Keratinocyte (primary cell): ENCODE results near the gene DIAPH3. TPM values are rescaled to one million over a fixed set of nuclear protein-coding genes. Genes with fewer than 3 reads are reported as not detected.
"Not testable (repeated sequence)": the region's sequence is repeated elsewhere in the genome, so short reads cannot be mapped to it uniquely, and the experiment has no call there.

Source experiments
- DNase-seq: peaks from one replicate; pipeline ENCODE4 v3.0.0-alpha.2; 2011; ENCODE audit warnings: low read depth, missing footprints, low spot score
- FAIRE-seq: peaks from 2 replicates; lab custom pipeline; 2011; peaks lifted over from hg19 to GRCh38; lab: Jason Lieb, UNC
- H2AFZ ChIP-seq: 2 replicates; pipeline ENCODE4 v1.6.0; 2012; ENCODE audit warnings: low read length, control low read depth, inconsistent platforms; ENCODE audit not compliant: control insufficient read depth
- H3K27ac ChIP-seq: 2 replicates; pipeline ENCODE4 v1.5.1; 2011; ENCODE audit warnings: low read length; ENCODE audit not compliant: control insufficient read depth, insufficient read depth
- H3K27me3 ChIP-seq: 3 replicates; pipeline ENCODE4 v1.6.0; 2011; ENCODE audit warnings: low read length; ENCODE audit not compliant: control insufficient read depth, insufficient read depth; ENCODE audit errors: extremely low read depth
- H3K36me3 ChIP-seq, 2 experiments: 2 replicates in 1 of 2; 3 replicates in 1 of 2; pipeline ENCODE4 v1.5.1; 2011; ENCODE audit warnings: low read length in 2 of 2, mild to moderate bottlenecking in 1 of 2; ENCODE audit not compliant: control insufficient read depth in 2 of 2, insufficient read depth in 2 of 2; ENCODE audit errors: extremely low read depth in 1 of 2
- H3K4me1 ChIP-seq: 3 replicates; pipeline ENCODE4 v1.5.1; 2011; ENCODE audit warnings: low read length; ENCODE audit not compliant: control insufficient read depth, insufficient read depth; ENCODE audit errors: extremely low read depth
- H3K4me2 ChIP-seq: 3 replicates; pipeline ENCODE4 v1.6.0; 2011; ENCODE audit warnings: low read depth, low read length; ENCODE audit not compliant: control insufficient read depth, insufficient read depth; ENCODE audit errors: extremely low read depth
- H3K4me3 ChIP-seq, 3 experiments: fragments of 200-600 bp in 1 of 3; sonication (generic) in 1 of 3; 2 replicates in 2 of 3; 3 replicates in 1 of 3; pipeline ENCODE4 v1.5.1; 2011 to 2016; ENCODE audit warnings: low read length in 3 of 3, mild to moderate bottlenecking in 3 of 3, control low read depth in 2 of 3, inconsistent platforms in 1 of 3, low read depth in 1 of 3, mixed read lengths in 1 of 3, mixed run types in 1 of 3, moderate library complexity in 1 of 3; ENCODE audit not compliant: control insufficient read depth in 2 of 3, insufficient read depth in 2 of 3; ENCODE audit errors: extremely low read depth in 1 of 3
- H3K79me2 ChIP-seq: 2 replicates; pipeline ENCODE4 v1.6.0; 2012; ENCODE audit warnings: low read length; ENCODE audit not compliant: control insufficient read depth, insufficient read depth
- H3K9ac ChIP-seq: 3 replicates; pipeline ENCODE4 v1.6.0; 2011; ENCODE audit warnings: low read length; ENCODE audit not compliant: control insufficient read depth, insufficient read depth; ENCODE audit errors: extremely low read depth
- H3K9me1 ChIP-seq: 3 replicates; pipeline ENCODE4 v1.6.0; 2011; ENCODE audit warnings: low read length; ENCODE audit not compliant: control insufficient read depth, insufficient read depth; ENCODE audit errors: extremely low read depth
- H3K9me3 ChIP-seq: 2 replicates; pipeline ENCODE4 v1.5.1; 2012; ENCODE audit warnings: low read depth, low read length; ENCODE audit not compliant: control insufficient read depth
- H4K20me1 ChIP-seq: 3 replicates; pipeline ENCODE4 v1.6.0; 2011; ENCODE audit warnings: low read length; ENCODE audit not compliant: control insufficient read depth, insufficient read depth; ENCODE audit errors: extremely low read depth
- EZH2 ChIP-seq: IDR thresholded peaks from one replicate; pipeline ENCODE4 v1.6.1; 2012; ENCODE audit warnings: inconsistent platforms, mild to moderate bottlenecking, low read length, moderate library complexity
- dilution Hi-C: fragments of 300-500 bp; cut with MboI; formaldehyde crosslinking; loops from one replicate; pipeline ENCODE4 v1.7.0; 2020; ENCODE audit warnings: low sequenced_read_pairs; ENCODE audit not compliant: extremely low pct_ligation_motif_present
- polyA plus RNA-seq, 5 experiments: library from polyadenylated mRNA; depleted of rRNA in 3 of 5; stranded (reverse) in 3 of 5; stranded (forward) in 1 of 5; unstranded in 1 of 5; fragments of >200 nt; gene quantifications; 1 replicate in 1 of 5; 2 replicates in 3 of 5; 3 replicates in 1 of 5; pipeline versions ENCODE4 v1.2.1 to v1.2.3, GENCODE V29; 2011 to 2012; ENCODE audit warnings: missing spikeins in 2 of 5, low read depth in 1 of 5, low replicate concordance in 1 of 5
- TF ChIP-seq, protein P1 (sequence below), 3 experiments: IDR thresholded peaks in 1 of 3; conservative IDR thresholded peaks in 1 of 3; optimal IDR thresholded peaks in 1 of 3; 2 replicates in 2 of 3; 3 replicates in 1 of 3; pipeline versions ENCODE3 to v1.5.1; 2011; ENCODE audit warnings: low read length in 3 of 3, mild to moderate bottlenecking in 3 of 3, moderate library complexity in 2 of 3, control low read depth in 1 of 3, inconsistent platforms in 1 of 3; ENCODE audit not compliant: insufficient read depth in 2 of 3; ENCODE audit errors: extremely low read depth in 1 of 3

Gene DIAPH3
- polyA plus RNA-seq, 1 donor (not counting 4 experiments of a cell fraction or from before 2014, with no cell fraction given): 9.0 TPM

DNA sequence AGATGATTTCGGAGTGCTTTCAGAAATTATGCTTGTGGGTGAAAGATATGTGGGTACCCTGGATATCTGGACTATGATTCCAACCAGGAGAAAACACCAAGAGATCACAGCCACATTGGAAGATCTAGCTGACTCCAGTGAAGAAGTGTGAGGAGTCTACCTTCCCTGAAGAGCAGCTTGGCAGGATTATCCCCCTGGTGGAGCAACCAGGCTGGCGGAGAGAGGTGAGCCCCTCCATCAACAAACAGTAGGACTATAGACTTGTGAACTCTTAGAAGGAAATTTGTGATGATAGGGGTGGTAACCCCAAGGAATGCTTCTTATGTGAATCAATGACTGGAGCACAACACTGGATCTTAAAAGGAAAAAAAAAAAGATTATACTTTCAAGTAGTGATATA lies 47.8 kb upstream of the DIAPH3 start:
- Histone ChIP-seq H3K9me3 (no peaks in the 10 kb centered on the region), H4K20me1 (no peaks in the 10 kb centered on the region), H3K9ac (no peak overlapping the region), H3K4me3 (no peak overlapping the region), H3K36me3 (no peaks in the 10 kb centered on the region), H3K4me1 (no peaks in the 10 kb centered on the region), H3K79me2 (no peaks in the 10 kb centered on the region), H3K27me3 (no peaks in the 10 kb centered on the region), H3K27ac (no peak overlapping the region), H3K9me1 (no peaks in the 10 kb centered on the region), H2AFZ (no peak overlapping the region), H3K4me2 (no peak overlapping the region)
- FAIRE-seq (no peak), DNase-seq (no peak)
- dilution Hi-C loops: no loop called here
- no peak for TF ChIP-seq EZH2
- TF ChIP-seq, protein P1, sequence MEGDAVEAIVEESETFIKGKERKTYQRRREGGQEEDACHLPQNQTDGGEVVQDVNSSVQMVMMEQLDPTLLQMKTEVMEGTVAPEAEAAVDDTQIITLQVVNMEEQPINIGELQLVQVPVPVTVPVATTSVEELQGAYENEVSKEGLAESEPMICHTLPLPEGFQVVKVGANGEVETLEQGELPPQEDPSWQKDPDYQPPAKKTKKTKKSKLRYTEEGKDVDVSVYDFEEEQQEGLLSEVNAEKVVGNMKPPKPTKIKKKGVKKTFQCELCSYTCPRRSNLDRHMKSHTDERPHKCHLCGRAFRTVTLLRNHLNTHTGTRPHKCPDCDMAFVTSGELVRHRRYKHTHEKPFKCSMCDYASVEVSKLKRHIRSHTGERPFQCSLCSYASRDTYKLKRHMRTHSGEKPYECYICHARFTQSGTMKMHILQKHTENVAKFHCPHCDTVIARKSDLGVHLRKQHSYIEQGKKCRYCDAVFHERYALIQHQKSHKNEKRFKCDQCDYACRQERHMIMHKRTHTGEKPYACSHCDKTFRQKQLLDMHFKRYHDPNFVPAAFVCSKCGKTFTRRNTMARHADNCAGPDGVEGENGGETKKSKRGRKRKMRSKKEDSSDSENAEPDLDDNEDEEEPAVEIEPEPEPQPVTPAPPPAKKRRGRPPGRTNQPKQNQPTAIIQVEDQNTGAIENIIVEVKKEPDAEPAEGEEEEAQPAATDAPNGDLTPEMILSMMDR (optimal IDR thresholded peaks at IDR 0.05 in 1 of 3, IDR thresholded peaks at IDR 0.05 in 1 of 3, conservative IDR thresholded peaks at IDR 0.05 in 1 of 3; ENCODE audit: extremely low read depth in 1 of 3, insufficient read depth in 2 of 3, low read length in 3 of 3): no peak

DNA sequence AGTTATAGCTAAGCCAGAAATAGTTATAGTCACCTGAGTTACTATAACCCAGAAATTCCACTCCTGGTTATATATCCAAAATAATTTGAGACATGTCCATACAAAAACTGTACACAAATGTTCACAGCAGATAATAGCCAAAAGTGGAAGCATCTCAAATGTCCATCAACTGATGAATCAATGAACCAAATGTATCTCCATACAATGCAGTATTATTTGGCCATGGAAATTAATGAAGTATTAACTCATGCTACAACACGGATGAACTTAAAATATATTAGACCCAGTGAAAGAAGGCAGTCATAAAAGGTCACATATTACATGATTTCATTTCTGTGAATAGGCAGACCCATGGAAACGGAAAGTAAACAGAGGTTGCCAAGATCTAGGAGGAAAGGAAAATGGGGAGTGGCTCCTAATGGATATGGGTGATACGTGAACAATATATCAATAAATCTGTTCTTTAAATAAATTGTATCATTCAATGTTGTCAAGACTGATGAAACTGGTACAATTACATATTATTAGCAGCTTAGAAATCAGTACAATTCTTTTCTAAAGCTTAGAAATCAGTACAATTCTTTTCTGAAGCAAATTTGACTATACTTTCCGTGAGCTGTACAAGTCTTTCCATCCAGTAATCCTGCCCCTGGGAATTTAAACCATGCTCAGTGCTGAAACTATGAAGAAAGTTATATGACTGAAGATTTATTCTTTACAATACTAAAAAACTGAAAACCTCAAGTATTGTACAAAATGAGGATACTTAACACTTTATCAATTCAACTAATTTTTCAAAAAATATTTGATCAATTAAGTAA lies 47.0 kb upstream of the DIAPH3 start:
- TF ChIP-seq EZH2: no peak
- TF ChIP-seq, protein P1 (optimal IDR thresholded peaks at IDR 0.05 in 1 of 3, IDR thresholded peaks at IDR 0.05 in 1 of 3, conservative IDR thresholded peaks at IDR 0.05 in 1 of 3; ENCODE audit: extremely low read depth in 1 of 3, insufficient read depth in 2 of 3, low read length in 3 of 3): no peak
- no peaks in the 10 kb centered on the region for H3K36me3 ChIP-seq
- no peaks in the 10 kb centered on the region for H3K4me1 ChIP-seq
- H3K4me2 ChIP-seq: no peak overlapping the region
- dilution Hi-C loops: no loop called here
- H4K20me1 ChIP-seq: no peaks in the 10 kb centered on the region
- no peak overlapping the region for H2AFZ ChIP-seq
- H3K27me3 ChIP-seq: no peaks in the 10 kb centered on the region
- no peak overlapping the region for H3K9ac ChIP-seq
- no peaks in the 10 kb centered on the region for H3K79me2 ChIP-seq
- DNase-seq: no peak
- no peak for FAIRE-seq
- no peak overlapping the region for H3K4me3 ChIP-seq
- H3K9me3 ChIP-seq: no peaks in the 10 kb centered on the region
- no peaks in the 10 kb centered on the region for H3K9me1 ChIP-seq
- H3K27ac ChIP-seq: no peak overlapping the region

DNA sequence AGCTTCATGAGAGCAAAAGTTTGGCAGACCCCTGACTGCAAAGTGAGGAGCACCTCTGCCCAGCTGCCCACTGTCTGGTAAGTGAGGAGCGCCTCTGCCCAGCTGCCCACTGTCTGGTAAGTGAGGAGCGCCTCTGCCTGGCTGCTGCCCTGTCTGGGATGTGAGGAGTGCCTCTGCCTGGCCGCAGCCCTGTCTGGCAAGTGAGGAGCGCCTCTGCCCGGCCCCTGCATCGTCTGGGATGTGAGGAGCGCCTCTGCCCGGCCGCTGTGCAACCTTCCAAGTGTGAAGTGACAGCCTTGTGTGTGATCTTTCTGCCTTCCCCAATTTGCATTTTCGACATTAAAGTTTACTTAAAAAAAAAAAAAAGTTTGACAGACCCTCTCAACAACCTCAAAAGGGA lies 41.8 kb upstream of the DIAPH3 start:
- FAIRE-seq, H4K20me1 ChIP-seq, H3K4me1 ChIP-seq, H3K79me2 ChIP-seq, H3K9ac ChIP-seq, DNase-seq, H2AFZ ChIP-seq, H3K9me3 ChIP-seq, H3K27ac ChIP-seq, H3K36me3 ChIP-seq, H3K27me3 ChIP-seq, H3K4me3 ChIP-seq, dilution Hi-C loops, H3K4me2 ChIP-seq, H3K9me1 ChIP-seq: not testable (repeated sequence)
